B cell (primary cell): ENCODE data around the gene EEF1AKMT2.

Source experiments
- CTCF ChIP-seq: fragments of 200-600 bp; IDR thresholded peaks from one replicate; pipeline ENCODE4 v1.8.0; 2022; ENCODE audit warnings: antibody characterized with exemption, mild to moderate bottlenecking
- EZH2 ChIP-seq: IDR thresholded peaks from 2 replicates; pipeline ENCODE4 v1.6.1; 2012; ENCODE audit warnings: borderline replicate concordance, low read depth, mild to moderate bottlenecking, moderate library complexity, low read length; ENCODE audit not compliant: insufficient read depth, poor library complexity, severe bottlenecking

GRCh38 chr10:124710266-124710881 lies 81.3 kb downstream of the EEF1AKMT2 start:
- TF ChIP-seq CTCF, result no peak
- TF ChIP-seq EZH2, result no peak
